ENCODE measurements around the gene MRPL39. TPM values are rescaled to one million over a fixed set of nuclear protein-coding genes. Genes with fewer than 3 reads are reported as not detected.

The MRPL39 gene
- total and polyA plus RNA-seq, 10 donors, result 14.4 to 34.3 (median 20.8) TPM

DNA sequence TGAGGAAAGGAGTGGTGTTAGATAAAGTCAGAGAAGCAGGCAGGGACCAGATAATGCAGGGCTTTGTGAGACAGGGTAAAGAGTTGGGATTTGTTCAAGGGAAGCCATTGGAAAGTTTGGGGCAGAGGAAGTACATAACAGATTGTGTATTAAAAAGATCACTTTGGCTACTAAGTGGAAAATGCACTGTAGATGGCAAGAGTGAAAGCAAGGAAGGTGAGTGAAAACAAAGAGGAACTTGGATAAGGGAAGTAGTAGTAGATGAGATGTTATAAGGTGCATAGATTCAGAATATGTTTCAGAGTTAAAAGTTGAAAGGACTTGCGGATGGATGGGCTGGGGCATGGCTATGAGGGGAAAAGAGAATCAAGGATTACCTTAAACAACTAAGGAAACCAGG lies 17.4 kb downstream of the MRPL39 start:
- 96 to 97% (median 96%) methylated on average over 1 of the region's 1 CpG for WGBS, 5 donors
- H3K27me3 ChIP-seq (replicated peaks in 1 of 7), result no peaks in the 10 kb centered on the region
- intact Hi-C loops (cut with DNase I; ENCODE audit: low total_unique reads), result no loop called here
- TF ChIP-seq POLR2AphosphoS5 (IDR thresholded peaks at IDR 0.05) (no peak), CTCF (IDR thresholded peaks at IDR 0.05 in 8 of 11, conservative IDR thresholded peaks at IDR 0.05 in 3 of 11) (no peak), POLR2A (IDR thresholded peaks at IDR 0.05) (no peak)
- H3K9me3 ChIP-seq, result no peaks in the 10 kb centered on the region
- DNase-seq, result no peak
- no peak overlapping the region for H3K4me3 ChIP-seq
- H3K27ac ChIP-seq, result no peak overlapping the region
- no peaks in the 10 kb centered on the region for H3K4me1 ChIP-seq
- peaks cover 2 to 100% (median 64%) of the 10 kb centered on the region in 6 donors for H3K36me3 ChIP-seq

GRCh38 chr21:25586791-25587190 lies 20.5 kb downstream of the MRPL39 start:
- Histone ChIP-seq H3K27ac (no peak overlapping the region), H3K27me3 (replicated peaks in 1 of 7) (no peaks in the 10 kb centered on the region), H3K4me1 (peaks cover 0 to 7% (median 1%) of the 10 kb centered on the region in 6 donors), H3K9me3 (no peaks in the 10 kb centered on the region), H3K4me3 (no peak overlapping the region), H3K36me3 (peaks cover 0 to 71% (median 37%) of the 10 kb centered on the region in 6 donors)
- WGBS, 5 donors, result 82 to 92% (median 91%) methylated on average over 2 of the region's 2 CpGs
- DNase-seq, result no peak
- TF ChIP-seq POLR2AphosphoS5 (IDR thresholded peaks at IDR 0.05), result no peak
- intact Hi-C loops (cut with DNase I; ENCODE audit: low total_unique reads), result no loop called here

DNA sequence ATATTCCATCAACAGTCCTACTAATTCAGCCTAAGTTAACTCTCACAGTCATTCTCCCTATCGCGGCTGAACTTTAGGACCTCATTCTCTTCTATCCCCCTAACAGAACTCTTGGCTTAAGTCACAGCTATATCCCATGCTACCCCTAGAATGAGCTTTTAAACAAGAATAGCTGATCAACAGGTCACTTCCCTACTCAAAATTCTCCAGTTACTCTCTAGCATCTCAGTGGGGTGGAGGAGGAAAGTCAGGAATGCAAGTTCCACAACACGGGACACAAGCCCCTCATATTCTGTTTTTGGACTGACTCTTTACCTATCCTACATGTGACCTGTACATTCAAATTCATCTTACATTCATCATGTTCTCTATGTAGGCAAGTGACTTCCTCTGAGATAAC lies 21.0 kb downstream of the MRPL39 start:
- DNase-seq, result no peak
- Histone ChIP-seq H3K36me3 (peaks cover 0 to 70% (median 33%) of the 10 kb centered on the region in 6 donors), H3K9me3 (no peaks in the 10 kb centered on the region), H3K27me3 (replicated peaks in 1 of 7) (no peaks in the 10 kb centered on the region), H3K27ac (no peak overlapping the region), H3K4me3 (no peak overlapping the region), H3K4me1 (peaks cover 0 to 7% (median 1%) of the 10 kb centered on the region in 6 donors)
- 95 to 97% (median 96%) methylated on average over 3 of the region's 3 CpGs for WGBS, 5 donors
- intact Hi-C loops (cut with DNase I; ENCODE audit: low total_unique reads), result no loop called here
- no peak for TF ChIP-seq CTCF (IDR thresholded peaks at IDR 0.05 in 8 of 11, conservative IDR thresholded peaks at IDR 0.05 in 3 of 11)
- TF ChIP-seq POLR2A (IDR thresholded peaks at IDR 0.05), result no peak
- no peak for TF ChIP-seq POLR2AphosphoS5 (IDR thresholded peaks at IDR 0.05)

DNA sequence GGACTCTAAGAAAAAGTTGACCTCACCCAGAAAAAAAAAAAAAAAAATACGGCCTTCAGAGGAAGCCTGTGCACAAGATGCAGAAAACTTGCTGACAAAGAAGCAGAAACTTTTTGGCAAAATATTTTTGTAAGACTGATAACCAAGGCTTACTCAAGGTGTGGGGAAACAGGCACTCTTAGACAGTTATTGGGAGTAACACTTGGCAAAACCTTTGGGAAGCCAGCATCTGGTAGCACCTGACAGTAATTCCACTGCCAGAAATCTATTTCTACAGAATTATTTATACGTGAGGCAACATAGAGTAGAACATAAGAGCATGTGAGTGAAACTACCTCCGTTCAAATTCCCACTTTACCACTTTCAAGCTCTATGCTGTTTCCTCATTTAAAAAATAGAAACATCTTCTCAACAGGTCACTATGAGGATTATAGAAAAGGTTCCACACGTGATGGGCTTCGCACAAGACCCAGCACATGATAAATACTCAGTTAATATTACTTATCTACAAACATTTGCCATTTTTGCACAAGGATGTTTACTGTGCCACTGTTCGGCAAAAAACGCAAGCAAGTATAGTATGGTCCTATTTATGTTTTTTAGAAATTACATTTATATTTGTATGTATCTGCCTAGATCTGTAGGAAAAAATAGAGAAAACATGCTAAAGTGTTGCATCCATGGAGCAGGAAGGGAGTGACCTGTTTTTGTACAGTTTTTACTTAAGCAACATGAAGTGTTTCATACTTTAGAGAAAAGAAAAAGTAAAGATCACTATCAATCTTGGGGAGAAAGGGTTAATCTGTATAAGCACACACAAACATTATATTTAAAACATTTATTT lies 22.2 kb downstream of the MRPL39 start:
- H3K4me3 ChIP-seq, result no peak overlapping the region
- H3K9me3 ChIP-seq, result no peaks in the 10 kb centered on the region
- no peaks in the 10 kb centered on the region for H3K27me3 ChIP-seq (replicated peaks in 1 of 7)
- WGBS, 5 donors, result 85 to 93% (median 90%) methylated on average over 7 of the region's 7 CpGs
- no peak for TF ChIP-seq POLR2AphosphoS5 (IDR thresholded peaks at IDR 0.05)
- TF ChIP-seq POLR2A (IDR thresholded peaks at IDR 0.05), result no peak
- TF ChIP-seq CTCF (IDR thresholded peaks at IDR 0.05 in 8 of 11, conservative IDR thresholded peaks at IDR 0.05 in 3 of 11), result no peak
- H3K4me1 ChIP-seq, result peaks cover 0 to 7% (median 1%) of the 10 kb centered on the region in 6 donors
- intact Hi-C loops (cut with DNase I; ENCODE audit: low total_unique reads), result no loop called here
- peaks cover 0 to 62% (median 27%) of the 10 kb centered on the region in 6 donors for H3K36me3 ChIP-seq
- no peak overlapping the region for H3K27ac ChIP-seq
- no peak for DNase-seq
